HAP-1 (cell line): ENCODE results near the gene TNNI2.
"Not testable (repeated sequence)": the region's sequence is repeated elsewhere in the genome, so short reads cannot be mapped to it uniquely, and the experiment has no call there.

Experiments
- DNase-seq, 2 experiments: peaks; one replicate each; pipeline ENCODE4 v3.0.0-alpha.2; 2016 to 2020; ENCODE audit warnings: low spot score in 2 of 2
- H3K27me3 ChIP-seq: fragments of 250-450 bp; sonication (Bioruptor Pico); 2 replicates; pipeline ENCODE4 v1.5.1; 2020; ENCODE audit warnings: low read depth, mild to moderate bottlenecking, moderate library complexity
- H3K36me3 ChIP-seq: fragments of 250-450 bp; sonication (Bioruptor Pico); replicated peaks from 2 replicates; pipeline ENCODE4 v1.5.1; 2020; ENCODE audit warnings: mild to moderate bottlenecking
- H3K4me1 ChIP-seq: fragments of 250-450 bp; sonication (Bioruptor Pico); 2 replicates; pipeline ENCODE4 v1.5.1; 2020; ENCODE audit warnings: mild to moderate bottlenecking
- H3K4me3 ChIP-seq: fragments of 250-450 bp; sonication (Bioruptor Pico); 2 replicates; pipeline ENCODE4 v1.5.1; 2020; ENCODE audit warnings: mild to moderate bottlenecking, moderate library complexity
- H3K9me3 ChIP-seq: fragments of 250-450 bp; sonication (Bioruptor Pico); 2 replicates; pipeline ENCODE4 v1.5.1; 2020; ENCODE audit warnings: mild to moderate bottlenecking, moderate library complexity
- in situ Hi-C: fragments of 300-500 bp; cut with MboI; formaldehyde crosslinking; loops from 3 replicates; pipeline ENCODE4 v1.14.3; 2020; ENCODE audit warnings: low sequenced_read_pairs, inconsistent platforms, mixed read lengths

Gene TNNI2

DNA sequence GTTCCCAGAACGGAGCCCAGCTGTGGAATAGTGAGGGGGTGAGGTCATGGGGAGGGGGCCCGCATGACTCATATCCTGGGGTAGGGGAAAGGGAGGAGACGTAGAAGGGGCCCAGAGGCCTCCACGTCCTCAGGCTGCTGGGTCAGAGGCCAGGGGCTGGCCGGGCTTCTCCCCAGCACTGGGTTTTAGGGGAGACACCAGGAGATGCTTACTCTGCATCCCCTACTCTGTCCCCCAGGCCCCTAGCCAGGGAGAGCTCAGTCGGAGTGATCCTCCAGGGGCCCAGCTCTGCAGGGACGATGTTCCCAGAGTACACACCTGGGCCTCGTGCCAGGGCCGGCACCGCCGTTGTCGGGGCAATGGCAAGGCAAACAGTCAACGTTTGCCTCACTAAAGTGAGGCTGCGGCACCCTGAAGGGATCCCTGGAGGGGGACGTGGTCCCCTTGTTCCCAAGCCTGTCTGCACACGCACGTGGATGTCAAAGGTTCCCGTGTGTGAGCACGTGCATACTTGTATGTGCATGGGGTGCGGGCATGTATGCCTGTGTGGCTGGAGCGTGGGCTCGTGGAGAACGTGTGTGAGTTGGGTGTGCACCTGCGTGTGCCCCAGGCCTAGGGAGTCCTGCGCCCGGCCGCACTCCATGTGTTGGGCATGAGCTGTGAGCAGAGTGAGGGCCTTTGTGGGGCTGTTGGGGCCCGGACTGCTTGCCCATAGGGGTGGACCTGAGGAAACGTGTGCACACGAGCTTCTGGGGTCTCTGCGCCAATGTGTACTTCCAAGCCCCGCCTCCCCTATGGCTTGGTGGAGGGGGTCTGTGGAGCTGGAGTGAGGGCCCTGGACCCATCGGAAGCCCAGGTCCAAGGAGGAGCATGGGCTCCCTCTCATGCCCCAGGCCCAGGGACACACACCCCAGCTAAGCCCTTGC is 38.7 kb downstream of the TNNI2 start:
- H3K27me3 ChIP-seq, result no peaks in the 10 kb centered on the region
- no peak overlapping the region for H3K4me3 ChIP-seq
- no peaks in the 10 kb centered on the region for H3K36me3 ChIP-seq
- H3K9me3 ChIP-seq, result no peaks in the 10 kb centered on the region
- DNase-seq, result peak in 1 of 2 experiments; percentile 7
- in situ Hi-C loops, result no loop called here
- no peaks in the 10 kb centered on the region for H3K4me1 ChIP-seq

- in situ Hi-C loops, result no loop called here
- DNase-seq, result no peak
- Histone ChIP-seq H3K4me1 (no peaks in the 10 kb centered on the region), H3K27me3 (no peaks in the 10 kb centered on the region), H3K9me3 (no peaks in the 10 kb centered on the region), H3K36me3 (no peaks in the 10 kb centered on the region), H3K4me3 (no peak overlapping the region)
These were observed 39.6 kb downstream of the TNNI2 start for GRCh38 chr11:1878137-1879031.

- Histone ChIP-seq H3K27me3 (no peaks in the 10 kb centered on the region), H3K36me3 (no peaks in the 10 kb centered on the region), H3K9me3 (no peaks in the 10 kb centered on the region), H3K4me1 (no peaks in the 10 kb centered on the region), H3K4me3 (no peak overlapping the region)
- no peak for DNase-seq
- in situ Hi-C loops, result no loop called here
These were observed 40.7 kb downstream of the TNNI2 start for GRCh38 chr11:1879342-1879940.

DNA sequence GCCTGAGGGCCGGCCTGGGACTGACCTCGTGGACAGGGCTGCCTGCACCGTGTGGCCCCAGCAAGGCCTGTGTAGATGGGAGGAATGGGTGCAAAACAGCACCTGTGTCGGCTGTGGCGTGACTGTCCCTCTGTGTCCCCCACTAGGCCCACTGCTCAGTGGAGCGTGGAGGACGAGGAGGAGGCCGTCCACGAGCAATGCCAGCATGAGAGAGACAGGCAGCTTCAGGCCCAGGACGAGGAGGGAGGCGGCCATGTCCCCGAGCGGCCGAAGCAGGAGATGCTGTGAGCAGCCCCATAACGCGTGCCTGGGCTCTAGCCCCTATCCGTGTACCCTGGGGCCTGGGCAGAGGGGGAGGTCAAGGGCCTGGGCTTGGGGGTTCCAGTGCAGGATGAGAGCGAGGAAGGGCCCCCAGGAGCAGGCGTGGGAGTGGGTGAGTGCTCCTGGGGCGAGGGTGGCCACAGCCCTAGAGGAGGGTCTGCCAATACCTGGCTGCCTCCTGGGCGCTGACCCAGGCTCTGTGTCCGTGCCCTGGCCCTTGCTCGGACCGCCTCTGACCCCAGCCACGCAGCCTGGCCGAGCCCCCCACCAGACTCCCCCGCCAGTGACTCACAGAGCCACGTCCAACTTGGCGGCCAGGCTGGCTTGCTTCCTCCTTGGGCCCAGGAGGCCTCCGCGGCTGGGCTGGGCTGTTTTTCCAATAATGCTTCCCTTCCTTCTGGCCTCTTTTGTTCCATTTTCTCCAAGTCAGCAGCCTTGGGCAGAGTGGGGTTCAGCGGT is 41.4 kb downstream of the TNNI2 start:
- Histone ChIP-seq H3K9me3 (no peaks in the 10 kb centered on the region), H3K4me1 (no peaks in the 10 kb centered on the region), H3K36me3 (no peaks in the 10 kb centered on the region), H3K4me3 (no peak overlapping the region), H3K27me3 (no peaks in the 10 kb centered on the region)
- in situ Hi-C loops, result loop anchor here (5.0 kb wide), 1 partner anchor 37 kb away; the partner anchor contains the start of gene TNNT3
- no peak for DNase-seq

DNA sequence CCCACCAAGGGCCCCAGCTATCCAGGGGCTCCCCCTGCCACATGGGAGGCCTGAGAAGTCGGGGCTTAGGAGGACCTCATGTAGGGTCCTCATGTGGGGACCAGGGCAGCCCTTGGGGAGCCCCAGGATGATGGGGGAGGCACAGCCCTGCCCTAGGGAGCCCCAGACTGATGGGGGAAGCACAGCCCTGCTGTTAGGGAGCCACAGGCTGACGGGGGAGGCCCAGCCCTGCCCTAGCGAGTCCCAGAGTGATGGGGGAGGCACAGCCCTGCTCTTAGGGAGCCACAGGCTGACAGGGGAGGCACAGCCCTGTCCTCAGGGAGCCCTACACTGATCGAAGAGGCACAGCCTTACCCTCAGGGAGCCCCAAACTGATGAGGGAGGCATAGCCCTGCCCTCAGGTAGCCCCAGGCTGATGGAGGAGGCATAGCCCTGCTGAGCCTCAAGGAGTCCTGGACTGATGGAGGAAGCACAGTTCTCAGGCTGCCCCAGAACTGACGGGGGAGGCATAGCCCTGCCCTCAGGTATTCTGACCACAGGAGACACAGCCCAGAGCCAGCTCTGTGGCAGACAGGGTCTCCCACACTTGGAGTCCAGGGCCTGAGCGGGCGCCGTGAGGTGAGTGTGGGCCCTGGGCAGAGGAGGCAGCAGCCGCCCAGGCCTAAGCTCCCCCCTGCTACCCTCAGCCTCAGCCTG is 42.1 kb downstream of the TNNI2 start:
- Histone ChIP-seq H3K9me3 (no peaks in the 10 kb centered on the region), H3K27me3 (peaks cover 6% of the 10 kb centered on the region; the same call in 1 of the 2 replicates), H3K36me3 (no peaks in the 10 kb centered on the region), H3K4me3 (no peak overlapping the region), H3K4me1 (no peaks in the 10 kb centered on the region)
- in situ Hi-C loops, result loop anchor here (5.0 kb wide), 1 partner anchor 36 kb away; the partner anchor contains the start of gene TNNT3
- no peak for DNase-seq

GRCh38 chr11:1881442-1882264 is 42.9 kb downstream of the TNNI2 start:
- no peak for DNase-seq
- no peaks in the 10 kb centered on the region for H3K36me3 ChIP-seq
- in situ Hi-C loops, result loop anchor here (5.0 kb wide), 1 partner anchor 36 kb away; the partner anchor contains the start of gene TNNT3
- no peaks in the 10 kb centered on the region for H3K9me3 ChIP-seq
- no peak overlapping the region for H3K4me3 ChIP-seq
- H3K4me1 ChIP-seq, result no peaks in the 10 kb centered on the region
- H3K27me3 ChIP-seq, result peaks cover 6% of the 10 kb centered on the region; the same call in 1 of the 2 replicates

DNA sequence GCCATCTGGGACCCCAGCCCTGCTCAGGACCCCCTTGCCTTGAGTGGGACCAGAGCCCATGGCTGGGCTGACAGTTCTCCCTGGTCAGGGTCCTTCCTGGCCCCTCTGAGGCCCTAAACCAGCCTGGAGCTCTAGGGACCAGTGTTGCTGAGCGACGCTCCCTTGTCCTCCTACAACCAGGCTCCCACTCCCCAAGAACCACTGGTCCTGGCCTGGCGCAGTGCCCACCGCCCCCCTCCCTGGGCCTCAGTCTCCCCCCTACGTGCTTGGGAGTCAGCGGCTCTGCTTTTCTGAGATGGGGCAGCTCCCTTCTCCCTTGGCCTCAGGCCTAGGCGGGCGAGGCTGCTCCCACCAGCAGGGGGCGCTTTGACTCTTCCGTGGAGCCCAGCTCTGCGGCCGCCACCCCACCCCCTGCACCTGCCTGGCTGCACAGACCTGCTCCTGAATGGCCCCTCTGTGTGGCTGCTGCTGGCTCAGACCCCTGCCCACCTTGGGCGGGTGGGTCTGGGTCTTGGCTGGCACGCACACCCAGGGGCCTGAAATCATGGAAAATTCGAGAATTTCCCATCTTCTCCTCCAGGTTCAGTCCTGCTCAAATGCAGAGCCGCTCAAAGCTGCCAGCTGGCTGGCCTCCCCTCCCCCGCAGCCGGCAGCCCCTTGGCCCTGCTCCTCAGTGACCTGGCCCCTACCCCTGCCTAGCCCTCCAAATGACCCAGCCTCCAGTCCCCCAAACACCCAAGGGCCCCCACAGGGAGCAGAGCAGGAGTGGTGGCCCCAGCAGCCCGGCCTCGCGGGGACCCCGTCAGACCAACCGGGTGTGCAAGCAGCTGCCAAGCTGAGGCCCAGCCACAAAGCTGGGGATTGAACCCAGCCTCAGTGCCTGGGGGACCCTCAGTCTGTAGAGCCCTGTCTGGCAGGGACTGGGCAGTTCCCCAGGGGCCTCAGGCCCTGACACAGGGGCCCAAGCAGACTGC is 43.8 kb downstream of the TNNI2 start:
- H3K4me3 ChIP-seq, result no peak overlapping the region
- in situ Hi-C loops, result loop anchor here (5.0 kb wide), 1 partner anchor 35 kb away; the partner anchor contains the start of gene TNNT3

DNA sequence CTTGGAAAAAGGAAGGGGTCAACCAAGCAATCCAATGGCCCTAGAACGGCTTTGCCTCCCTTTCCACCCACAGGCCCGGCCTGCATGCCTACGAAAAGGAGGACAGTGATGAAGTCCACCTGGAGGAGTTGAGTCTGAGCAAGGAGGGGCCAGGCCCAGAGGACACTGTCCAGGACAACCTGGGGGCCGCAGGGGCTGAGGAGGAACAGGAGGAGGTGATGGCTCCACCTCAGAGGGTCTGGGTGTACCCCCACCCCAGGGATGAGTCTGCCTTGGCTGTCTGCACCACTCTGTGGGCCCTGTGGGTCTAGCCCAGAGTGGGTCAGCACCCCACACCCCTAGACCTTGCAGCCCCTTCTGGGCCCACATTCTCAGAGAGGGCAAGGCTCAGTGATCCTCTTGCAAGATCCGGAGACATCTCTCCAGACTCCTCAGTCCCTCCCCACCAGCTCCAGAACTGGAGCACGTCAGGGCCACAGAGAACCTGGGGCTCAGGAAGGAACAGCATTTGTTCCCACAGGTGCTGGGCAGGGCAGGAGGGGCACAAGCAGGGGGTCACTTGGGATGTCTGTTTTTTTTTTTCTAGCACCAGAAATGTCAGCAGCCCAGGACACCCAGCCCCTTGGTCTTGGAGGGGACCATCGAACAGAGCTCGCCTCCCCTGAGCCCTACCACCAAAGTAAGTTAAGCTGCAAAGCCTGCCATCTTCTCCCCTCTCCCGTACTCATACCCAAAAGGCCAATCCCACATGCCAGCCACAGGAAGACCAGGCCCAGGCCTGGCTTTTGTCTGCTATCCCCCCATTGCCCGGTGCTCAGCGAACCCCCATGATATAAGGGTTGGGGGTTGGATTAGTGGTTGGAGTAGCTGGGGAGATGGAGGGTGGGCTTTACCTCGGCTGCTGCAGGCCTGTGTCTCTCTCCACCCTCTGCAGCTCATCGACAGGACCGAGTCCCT is 44.8 kb downstream of the TNNI2 start:
- Histone ChIP-seq H3K4me3 (no peak overlapping the region), H3K4me1 (no peaks in the 10 kb centered on the region), H3K9me3 (no peaks in the 10 kb centered on the region), H3K27me3 (peaks cover 13% of the 10 kb centered on the region), H3K36me3 (no peaks in the 10 kb centered on the region)
- DNase-seq, result no peak
- in situ Hi-C loops, result loop anchor here (5.0 kb wide), 1 partner anchor 34 kb away; the partner anchor contains the start of gene TNNT3

More for the DNA sequence above, 43.8 kb downstream of the TNNI2 start:
- no peaks in the 10 kb centered on the region for H3K9me3 ChIP-seq
- H3K4me1 ChIP-seq, result no peaks in the 10 kb centered on the region
- peak; percentile 65 to 92 for DNase-seq
- peaks cover 8% of the 10 kb centered on the region; the same call in 1 of the 2 replicates for H3K27me3 ChIP-seq
- no peaks in the 10 kb centered on the region for H3K36me3 ChIP-seq

DNA sequence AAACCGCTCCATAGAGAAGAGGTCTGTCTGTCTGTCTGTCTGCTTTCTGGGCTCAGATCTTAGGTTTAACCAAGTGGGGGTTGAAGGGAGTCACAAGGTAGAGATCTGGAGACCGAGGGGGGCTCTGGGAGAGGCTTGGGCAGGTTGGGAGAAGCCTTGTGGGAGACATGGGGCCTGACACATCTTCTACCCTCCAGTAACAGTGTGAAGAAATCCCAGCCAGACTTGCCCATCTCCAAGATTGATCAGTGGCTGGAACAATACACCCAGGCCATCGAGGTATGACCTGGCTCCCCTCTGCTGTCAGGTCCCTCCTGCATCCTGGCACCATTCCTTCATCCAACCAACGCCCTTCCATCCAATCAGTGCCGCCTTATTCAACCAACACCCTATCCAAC is 45.5 kb downstream of the TNNI2 start:
- H3K36me3 ChIP-seq, result no peaks in the 10 kb centered on the region
- no peak for DNase-seq
- in situ Hi-C loops, result loop anchor here (5.0 kb wide), 1 partner anchor 33 kb away; the partner anchor contains the start of gene TNNT3
- H3K4me1 ChIP-seq, result no peaks in the 10 kb centered on the region
- peaks cover 17% of the 10 kb centered on the region for H3K27me3 ChIP-seq
- H3K4me3 ChIP-seq, result no peak overlapping the region
- H3K9me3 ChIP-seq, result no peaks in the 10 kb centered on the region

- DNase-seq, in situ Hi-C loops: not testable (repeated sequence)
These were observed 47.8 kb downstream of the TNNI2 start for GRCh38 chr11:1886551-1886950.

More at GRCh38 chr11:1886551-1886950, 47.8 kb downstream of the TNNI2 start:
- not testable (repeated sequence) for H3K4me1 ChIP-seq, H3K9me3 ChIP-seq, H3K36me3 ChIP-seq, H3K4me3 ChIP-seq
- H3K27me3 ChIP-seq, result peaks cover 17% of the 10 kb centered on the region
